ENCODE data around the gene TIMP4. TPM values are rescaled to one million over a fixed set of nuclear protein-coding genes. Genes with fewer than 3 reads are reported as not detected.

TIMP4 gene
- total and polyA plus RNA-seq, 4 donors = 0.36 to 1.7 (median 0.76) TPM

- Histone ChIP-seq H3K4me1 (ENCODE audit: control insufficient read depth in 4 of 4, insufficient read depth in 4 of 4, low read length in 3 of 4) (peaks cover 0 to 3% (median 0%) of the 10 kb centered on the region in 4 donors), H3K4me3 (ENCODE audit: low read depth in 1 of 3, low read length in 3 of 3) (no peak overlapping the region), H3K9ac (ENCODE audit: low read depth in 1 of 2, low read length in 2 of 2) (no peak overlapping the region), H3K9me3 (ENCODE audit: control insufficient read depth in 4 of 4, low read length in 3 of 4) (peaks cover 2 to 6% (median 4%) of the 10 kb centered on the region in 4 donors), H3K27ac (ENCODE audit: low read depth in 1 of 2, low read length in 2 of 2) (no peak overlapping the region), H3K27me3 (ENCODE audit: control insufficient read depth in 4 of 4, insufficient read depth in 4 of 4, low read length in 3 of 4) (no peaks in the 10 kb centered on the region), H3K36me3 (ENCODE audit: control insufficient read depth in 4 of 4, insufficient read depth in 3 of 4, low read depth in 1 of 4, low read length in 3 of 4) (no peaks in the 10 kb centered on the region)
- WGBS = 83% methylated on average over 1 of the region's 1 CpG
- TF ChIP-seq SP1 (IDR thresholded peaks at IDR 0.05) (no peak), GABPA (IDR thresholded peaks at IDR 0.05 in 1 of 2, conservative IDR thresholded peaks at IDR 0.05 in 1 of 2) (no peak), NR2F2 (IDR thresholded peaks at IDR 0.05) (no peak), JUND (IDR thresholded peaks at IDR 0.05) (no peak), FOXA1 (IDR thresholded peaks at IDR 0.05) (no peak)
- TF ChIP-seq, protein P1, sequence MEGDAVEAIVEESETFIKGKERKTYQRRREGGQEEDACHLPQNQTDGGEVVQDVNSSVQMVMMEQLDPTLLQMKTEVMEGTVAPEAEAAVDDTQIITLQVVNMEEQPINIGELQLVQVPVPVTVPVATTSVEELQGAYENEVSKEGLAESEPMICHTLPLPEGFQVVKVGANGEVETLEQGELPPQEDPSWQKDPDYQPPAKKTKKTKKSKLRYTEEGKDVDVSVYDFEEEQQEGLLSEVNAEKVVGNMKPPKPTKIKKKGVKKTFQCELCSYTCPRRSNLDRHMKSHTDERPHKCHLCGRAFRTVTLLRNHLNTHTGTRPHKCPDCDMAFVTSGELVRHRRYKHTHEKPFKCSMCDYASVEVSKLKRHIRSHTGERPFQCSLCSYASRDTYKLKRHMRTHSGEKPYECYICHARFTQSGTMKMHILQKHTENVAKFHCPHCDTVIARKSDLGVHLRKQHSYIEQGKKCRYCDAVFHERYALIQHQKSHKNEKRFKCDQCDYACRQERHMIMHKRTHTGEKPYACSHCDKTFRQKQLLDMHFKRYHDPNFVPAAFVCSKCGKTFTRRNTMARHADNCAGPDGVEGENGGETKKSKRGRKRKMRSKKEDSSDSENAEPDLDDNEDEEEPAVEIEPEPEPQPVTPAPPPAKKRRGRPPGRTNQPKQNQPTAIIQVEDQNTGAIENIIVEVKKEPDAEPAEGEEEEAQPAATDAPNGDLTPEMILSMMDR (IDR thresholded peaks at IDR 0.05; ENCODE audit: low read depth, low read length, missing input control) = no peak
- no peak for DNase-seq (ENCODE audit: low spot score)
Observed at GRCh38 chr3:12175137-12175593, 16.5 kb upstream of the TIMP4 start.

DNA sequence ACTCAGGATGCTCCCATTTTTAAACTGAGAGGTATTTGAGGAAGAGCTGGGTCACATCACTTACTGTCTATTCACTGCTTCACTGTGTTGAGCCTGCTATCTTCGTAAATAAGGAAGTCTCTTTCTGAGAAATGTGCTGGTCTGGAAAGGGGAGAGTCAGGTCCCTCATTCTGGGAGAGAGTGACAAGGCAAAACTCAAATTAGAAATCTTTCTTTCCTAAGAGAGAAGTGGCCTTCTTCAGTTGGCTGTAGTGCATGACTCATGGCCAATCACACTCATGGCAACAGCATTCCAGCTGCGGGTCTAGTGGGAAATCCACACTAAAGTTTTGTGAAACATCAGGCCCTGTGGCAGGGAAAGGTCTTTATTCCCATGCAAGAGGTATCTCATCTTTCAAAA, 11.5 kb upstream of the TIMP4 start:
- 82% methylated on average over 2 of the region's 2 CpGs for WGBS
- Histone ChIP-seq H3K36me3 (ENCODE audit: control insufficient read depth in 4 of 4, insufficient read depth in 3 of 4, low read depth in 1 of 4, low read length in 3 of 4) (no peaks in the 10 kb centered on the region), H3K9ac (ENCODE audit: low read depth in 1 of 2, low read length in 2 of 2) (no peak overlapping the region), H3K27me3 (ENCODE audit: control insufficient read depth in 4 of 4, insufficient read depth in 4 of 4, low read length in 3 of 4) (no peaks in the 10 kb centered on the region), H3K9me3 (ENCODE audit: control insufficient read depth in 4 of 4, low read length in 3 of 4) (peaks cover 2 to 6% (median 4%) of the 10 kb centered on the region in 4 donors), H3K27ac (ENCODE audit: low read depth in 1 of 2, low read length in 2 of 2) (no peak overlapping the region), H3K4me3 (ENCODE audit: low read depth in 1 of 3, low read length in 3 of 3) (no peak overlapping the region), H3K4me1 (ENCODE audit: control insufficient read depth in 4 of 4, insufficient read depth in 4 of 4, low read length in 3 of 4) (no peaks in the 10 kb centered on the region)
- no peak for TF ChIP-seq EGR1 (IDR thresholded peaks at IDR 0.05; ENCODE audit: low read depth in 2 of 2)
- TF ChIP-seq NR2F2 (IDR thresholded peaks at IDR 0.05) = no peak
- TF ChIP-seq SP1 (IDR thresholded peaks at IDR 0.05) = no peak
- TF ChIP-seq HNF4A (conservative IDR thresholded peaks at IDR 0.05) = no peak
- TF ChIP-seq JUND (IDR thresholded peaks at IDR 0.05) = no peak
- TF ChIP-seq MAX (IDR thresholded peaks at IDR 0.05) = no peak
- no peak for TF ChIP-seq TAF1 (conservative IDR thresholded peaks at IDR 0.05)
- no peak for TF ChIP-seq FOXA2 (IDR thresholded peaks at IDR 0.05)
- TF ChIP-seq, protein P2, sequence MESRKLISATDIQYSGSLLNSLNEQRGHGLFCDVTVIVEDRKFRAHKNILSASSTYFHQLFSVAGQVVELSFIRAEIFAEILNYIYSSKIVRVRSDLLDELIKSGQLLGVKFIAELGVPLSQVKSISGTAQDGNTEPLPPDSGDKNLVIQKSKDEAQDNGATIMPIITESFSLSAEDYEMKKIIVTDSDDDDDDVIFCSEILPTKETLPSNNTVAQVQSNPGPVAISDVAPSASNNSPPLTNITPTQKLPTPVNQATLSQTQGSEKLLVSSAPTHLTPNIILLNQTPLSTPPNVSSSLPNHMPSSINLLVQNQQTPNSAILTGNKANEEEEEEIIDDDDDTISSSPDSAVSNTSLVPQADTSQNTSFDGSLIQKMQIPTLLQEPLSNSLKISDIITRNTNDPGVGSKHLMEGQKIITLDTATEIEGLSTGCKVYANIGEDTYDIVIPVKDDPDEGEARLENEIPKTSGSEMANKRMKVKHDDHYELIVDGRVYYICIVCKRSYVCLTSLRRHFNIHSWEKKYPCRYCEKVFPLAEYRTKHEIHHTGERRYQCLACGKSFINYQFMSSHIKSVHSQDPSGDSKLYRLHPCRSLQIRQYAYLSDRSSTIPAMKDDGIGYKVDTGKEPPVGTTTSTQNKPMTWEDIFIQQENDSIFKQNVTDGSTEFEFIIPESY (IDR thresholded peaks at IDR 0.05) = no peak
- no peak for TF ChIP-seq RXRA (IDR thresholded peaks at IDR 0.05)
- no peak for TF ChIP-seq REST (IDR thresholded peaks at IDR 0.05)
- no peak for TF ChIP-seq GABPA (IDR thresholded peaks at IDR 0.05 in 1 of 2, conservative IDR thresholded peaks at IDR 0.05 in 1 of 2)
- TF ChIP-seq, protein P1 (IDR thresholded peaks at IDR 0.05; ENCODE audit: low read depth, low read length, missing input control) = no peak
- TF ChIP-seq YY1 (IDR thresholded peaks at IDR 0.05) = no peak
- no peak for DNase-seq (ENCODE audit: low spot score)

All from liver (tissue), 9 donors.